B cell (primary cell): Measurements from ENCODE around the gene ATP7B.

Experiments
- CTCF ChIP-seq: fragments of 200-600 bp; IDR thresholded peaks from one replicate; pipeline ENCODE4 v1.8.0; 2022; ENCODE audit warnings: antibody characterized with exemption, mild to moderate bottlenecking
- EZH2 ChIP-seq: IDR thresholded peaks from 2 replicates; pipeline ENCODE4 v1.6.1; 2012; ENCODE audit warnings: borderline replicate concordance, low read depth, mild to moderate bottlenecking, moderate library complexity, low read length; ENCODE audit not compliant: insufficient read depth, poor library complexity, severe bottlenecking

GRCh38 chr13:51920786-51921185, 90.5 kb downstream of the ATP7B start:
- TF ChIP-seq CTCF (no peak), EZH2 (no peak)
